ENCODE data around the gene FAM3D.

DNA sequence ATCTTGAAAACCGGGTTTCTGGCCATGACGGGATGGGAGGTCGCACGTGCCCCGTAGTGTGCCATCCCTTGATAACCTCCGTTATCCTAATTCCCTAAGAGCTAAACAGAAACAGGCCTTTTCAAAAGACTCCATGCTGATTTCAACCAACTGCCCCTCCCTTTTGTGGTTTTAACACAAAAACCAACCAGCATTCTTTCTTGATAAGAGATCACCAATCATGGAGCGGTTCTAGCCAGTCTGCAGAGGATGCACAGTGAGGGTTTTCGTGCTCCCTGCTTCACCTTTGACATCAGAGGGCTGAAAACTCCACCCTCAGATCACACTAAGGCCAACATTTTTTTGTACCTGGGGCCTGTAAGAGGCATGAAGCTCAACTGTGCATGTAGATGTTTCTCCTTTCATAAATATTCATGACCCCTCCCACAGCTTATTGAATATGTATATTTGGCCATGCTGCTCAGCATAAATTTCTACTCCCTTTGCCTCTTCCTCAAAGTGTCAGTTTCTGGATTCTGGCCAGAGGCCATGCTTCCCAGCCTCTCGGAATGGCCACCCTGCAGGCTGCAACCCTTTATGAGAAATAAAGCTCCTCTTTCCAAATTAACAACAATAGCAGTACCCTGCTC is 41.3 kb downstream of the FAM3D start:
- TF ChIP-seq TP53 (CRISPR knock-in tag; IDR thresholded peaks at IDR 0.05): no peak
- TF ChIP-seq EP300 (IDR thresholded peaks at IDR 0.05): no peak
- no peak for TF ChIP-seq POLR2A (IDR thresholded peaks at IDR 0.05; ENCODE audit: low read length)
- TF ChIP-seq, protein P1, sequence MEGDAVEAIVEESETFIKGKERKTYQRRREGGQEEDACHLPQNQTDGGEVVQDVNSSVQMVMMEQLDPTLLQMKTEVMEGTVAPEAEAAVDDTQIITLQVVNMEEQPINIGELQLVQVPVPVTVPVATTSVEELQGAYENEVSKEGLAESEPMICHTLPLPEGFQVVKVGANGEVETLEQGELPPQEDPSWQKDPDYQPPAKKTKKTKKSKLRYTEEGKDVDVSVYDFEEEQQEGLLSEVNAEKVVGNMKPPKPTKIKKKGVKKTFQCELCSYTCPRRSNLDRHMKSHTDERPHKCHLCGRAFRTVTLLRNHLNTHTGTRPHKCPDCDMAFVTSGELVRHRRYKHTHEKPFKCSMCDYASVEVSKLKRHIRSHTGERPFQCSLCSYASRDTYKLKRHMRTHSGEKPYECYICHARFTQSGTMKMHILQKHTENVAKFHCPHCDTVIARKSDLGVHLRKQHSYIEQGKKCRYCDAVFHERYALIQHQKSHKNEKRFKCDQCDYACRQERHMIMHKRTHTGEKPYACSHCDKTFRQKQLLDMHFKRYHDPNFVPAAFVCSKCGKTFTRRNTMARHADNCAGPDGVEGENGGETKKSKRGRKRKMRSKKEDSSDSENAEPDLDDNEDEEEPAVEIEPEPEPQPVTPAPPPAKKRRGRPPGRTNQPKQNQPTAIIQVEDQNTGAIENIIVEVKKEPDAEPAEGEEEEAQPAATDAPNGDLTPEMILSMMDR (IDR thresholded peaks at IDR 0.05): no peak
- TF ChIP-seq JUN (IDR thresholded peaks at IDR 0.05): no peak
- TF ChIP-seq MAFK (IDR thresholded peaks at IDR 0.05; ENCODE audit: partially characterized antibody): no peak
- no peak for TF ChIP-seq CEBPB (IDR thresholded peaks at IDR 0.05)
- TF ChIP-seq, protein P2, sequence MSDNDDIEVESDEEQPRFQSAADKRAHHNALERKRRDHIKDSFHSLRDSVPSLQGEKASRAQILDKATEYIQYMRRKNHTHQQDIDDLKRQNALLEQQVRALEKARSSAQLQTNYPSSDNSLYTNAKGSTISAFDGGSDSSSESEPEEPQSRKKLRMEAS (IDR thresholded peaks at IDR 0.05): no peak
- TF ChIP-seq, protein P3, sequence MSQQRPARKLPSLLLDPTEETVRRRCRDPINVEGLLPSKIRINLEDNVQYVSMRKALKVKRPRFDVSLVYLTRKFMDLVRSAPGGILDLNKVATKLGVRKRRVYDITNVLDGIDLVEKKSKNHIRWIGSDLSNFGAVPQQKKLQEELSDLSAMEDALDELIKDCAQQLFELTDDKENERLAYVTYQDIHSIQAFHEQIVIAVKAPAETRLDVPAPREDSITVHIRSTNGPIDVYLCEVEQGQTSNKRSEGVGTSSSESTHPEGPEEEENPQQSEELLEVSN (IDR thresholded peaks at IDR 0.05; ENCODE audit: borderline replicate concordance, low read depth): no peak
- no peak for TF ChIP-seq HDAC2 (IDR thresholded peaks at IDR 0.05)
- TF ChIP-seq ZSCAN20 (CRISPR knock-in tag; IDR thresholded peaks at IDR 0.05): no peak
- no peak for TF ChIP-seq PHF8 (IDR thresholded peaks at IDR 0.05; ENCODE audit: borderline replicate concordance, low read depth)
- no peak for TF ChIP-seq POLR2AphosphoS2 (conservative IDR thresholded peaks at IDR 0.05; ENCODE audit: low read length)
- no peak for TF ChIP-seq NR3C1 (IDR thresholded peaks at IDR 0.05)

Measured in A549 (cell line).